HepG2 (cell line): ENCODE data around the gene EPB41L1. TPM values are rescaled to one million over a fixed set of nuclear protein-coding genes. Genes with fewer than 3 reads are reported as not detected.

Source experiments
- ELF1 ChIP-seq: sonication (generic); formaldehyde crosslinking; IDR thresholded peaks from 2 replicates; pipeline ENCODE4 v1.4.0; 2020; ENCODE audit warnings: missing genetic modification reagents
- HCFC1 ChIP-seq: fragments of 150-350 bp; IDR thresholded peaks from 2 replicates; pipeline ENCODE4 v1.6.1; 2014; ENCODE audit warnings: low read depth, low read length
- HOXA3 ChIP-seq: sonication (generic); formaldehyde crosslinking; IDR thresholded peaks from 2 replicates; pipeline ENCODE4 v1.5.0; 2020; ENCODE audit warnings: missing genetic modification reagents
- HOXD1 ChIP-seq: sonication (generic); formaldehyde crosslinking; IDR thresholded peaks from 2 replicates; pipeline ENCODE4 v1.5.0; 2020; ENCODE audit warnings: missing genetic modification reagents
- LRRFIP1 ChIP-seq: sonication (generic); formaldehyde crosslinking; conservative IDR thresholded peaks from 2 replicates; pipeline ENCODE4 v1.4.0; 2020; ENCODE audit warnings: missing genetic modification reagents
- MED13 ChIP-seq: sonication (generic); formaldehyde crosslinking; IDR thresholded peaks from 2 replicates; pipeline ENCODE4 v1.5.0; 2020; ENCODE audit warnings: missing genetic modification reagents
- MTA1 ChIP-seq: sonication (generic); formaldehyde crosslinking; IDR thresholded peaks from 2 replicates; pipeline ENCODE4 v1.4.0; 2020; ENCODE audit warnings: missing genetic modification reagents, mild to moderate bottlenecking, borderline replicate concordance
- NKX3-1 ChIP-seq: sonication (generic); formaldehyde crosslinking; IDR thresholded peaks from 2 replicates; pipeline ENCODE4 v1.5.0; 2020; ENCODE audit warnings: missing genetic modification reagents
- NONO ChIP-seq, 2 experiments: fragments of 450-650 bp in 1 of 2; sonication (generic) in 1 of 2; formaldehyde crosslinking in 1 of 2; IDR thresholded peaks in 1 of 2; conservative IDR thresholded peaks in 1 of 2; 2 replicates each; pipeline versions ENCODE4 v1.6.1 to v1.8.0; 2017 to 2022; ENCODE audit warnings: mild to moderate bottlenecking in 1 of 2, missing genetic modification reagents in 1 of 2, moderate library complexity in 1 of 2
- TEF ChIP-seq: sonication (generic); formaldehyde crosslinking; IDR thresholded peaks from 2 replicates; pipeline ENCODE4 v1.5.0; 2020; ENCODE audit warnings: missing genetic modification reagents
- TOE1 ChIP-seq: sonication (generic); formaldehyde crosslinking; IDR thresholded peaks from 2 replicates; pipeline ENCODE4 v1.4.0; 2020; ENCODE audit warnings: mild to moderate bottlenecking, missing genetic modification reagents
- ZFP82 ChIP-seq: sonication (generic); formaldehyde crosslinking; IDR thresholded peaks from 2 replicates; pipeline ENCODE4 v1.5.1; 2020; ENCODE audit warnings: mild to moderate bottlenecking, missing genetic modification reagents, borderline replicate concordance
- ZNF224 ChIP-seq: sonication (generic); formaldehyde crosslinking; IDR thresholded peaks from 2 replicates; pipeline ENCODE4 v1.5.0; 2020; ENCODE audit warnings: mild to moderate bottlenecking, missing genetic modification reagents
- ZNF263 ChIP-seq: sonication (generic); formaldehyde crosslinking; IDR thresholded peaks from 2 replicates; pipeline ENCODE4 v1.4.0; 2020; ENCODE audit warnings: missing genetic modification reagents
- ZNF274 ChIP-seq: sonication (generic); formaldehyde crosslinking; IDR thresholded peaks from 2 replicates; pipeline ENCODE4 v1.5.1; 2020; ENCODE audit warnings: mild to moderate bottlenecking, missing genetic modification reagents
- ZNF430 ChIP-seq: sonication (generic); formaldehyde crosslinking; IDR thresholded peaks from 2 replicates; pipeline ENCODE4 v1.9.0; 2021; ENCODE audit warnings: mild to moderate bottlenecking, missing genetic modification reagents
- ZNF496 ChIP-seq: sonication (generic); formaldehyde crosslinking; IDR thresholded peaks from 2 replicates; pipeline ENCODE4 v1.8.1; 2023; ENCODE audit warnings: mild to moderate bottlenecking, moderate library complexity, missing genetic modification reagents; ENCODE audit not compliant: insufficient replicate concordance
- ZNF598 ChIP-seq: sonication (generic); formaldehyde crosslinking; IDR thresholded peaks from 2 replicates; pipeline ENCODE4 v1.5.1; 2020; ENCODE audit warnings: mild to moderate bottlenecking, missing genetic modification reagents, borderline replicate concordance
- ZNF75D ChIP-seq: sonication (generic); formaldehyde crosslinking; IDR thresholded peaks from 2 replicates; pipeline ENCODE4 v1.8.1; 2023; ENCODE audit warnings: missing genetic modification reagents, mild to moderate bottlenecking, borderline replicate concordance
- ZNF776 ChIP-seq: sonication (generic); formaldehyde crosslinking; IDR thresholded peaks from 2 replicates; pipeline ENCODE4 v1.4.0; 2020; ENCODE audit warnings: mild to moderate bottlenecking, missing genetic modification reagents
- polyA plus RNA-seq, 8 experiments: library from polyadenylated mRNA; depleted of rRNA in 3 of 8; stranded (reverse) in 7 of 8; unstranded in 1 of 8; fragments of >200 nt; fragmentation: Illumina TruSeq in 4 of 8; extraction: Trizol in 4 of 8; gene quantifications; 2 replicates each; pipeline versions ENCODE4 v1.2.1 to v1.2.3, GENCODE V29; 2011 to 2016; ENCODE audit warnings: low read depth in 4 of 8, missing spikeins in 1 of 8, mixed read lengths in 1 of 8; ENCODE audit not compliant: insufficient read depth in 1 of 8
- total RNA-seq, 5 experiments: library from RNA; depleted of rRNA; stranded (reverse); fragments of >200 nt; fragmentation: Illumina TruSeq; extraction: Trizol; gene quantifications; 2 replicates each; pipeline ENCODE4 v1.2.3, GENCODE V29; 2016; ENCODE audit warnings: low read depth in 1 of 5
- TF ChIP-seq, protein P1 (sequence below): IDR thresholded peaks from 2 replicates; pipeline ENCODE4 v1.6.1; 2018; ENCODE audit warnings: missing genetic modification reagents, mild to moderate bottlenecking, missing compliant biosample characterization
- TF ChIP-seq, protein P2 (sequence below): sonication (generic); formaldehyde crosslinking; IDR thresholded peaks from 2 replicates; pipeline ENCODE4 v1.4.0; 2020; ENCODE audit warnings: missing genetic modification reagents
- TF ChIP-seq, protein P3 (sequence below): sonication (generic); formaldehyde crosslinking; IDR thresholded peaks from 2 replicates; pipeline ENCODE4 v1.8.0; 2022; ENCODE audit warnings: low read depth, missing genetic modification reagents
- TF ChIP-seq, protein P4 (sequence below): fragments of 450-650 bp; IDR thresholded peaks from 2 replicates; pipeline ENCODE4 v1.6.1; 2017

The EPB41L1 gene
- total and polyA plus RNA-seq, 2 of the 13 experiments (the other 11 are each of a cell fraction or from before 2014, with no cell fraction given), result 16.7 to 39.0 TPM

DNA sequence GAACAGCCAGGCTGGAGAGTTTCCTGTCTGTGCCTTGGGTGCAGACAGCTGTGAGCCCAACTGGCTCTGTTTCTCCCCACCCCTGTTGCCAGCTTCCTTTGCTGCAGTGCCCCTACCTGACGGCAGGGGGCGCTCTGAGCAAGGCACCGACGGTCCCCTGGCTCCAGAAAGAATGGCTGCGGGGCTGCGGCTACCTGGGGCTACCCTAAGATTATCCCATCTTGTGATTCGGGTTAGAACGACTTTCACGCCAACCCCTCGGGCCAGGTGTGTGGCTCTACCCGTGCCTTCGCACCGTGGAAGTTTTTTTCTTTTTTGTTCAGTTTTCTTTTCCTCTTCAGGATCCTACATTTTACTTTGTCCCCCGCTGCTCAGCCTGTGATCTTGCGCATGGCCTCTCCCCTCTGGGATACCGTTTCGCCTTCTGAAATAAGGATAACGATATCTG is 48.4 kb downstream of the EPB41L1 start (continued):
- no peak for TF ChIP-seq HOXA3 (CRISPR knock-in tag)
- no peak for TF ChIP-seq ZNF496 (CRISPR knock-in tag)
- TF ChIP-seq ZNF274 (CRISPR knock-in tag), result peak; percentile 60; the same call in 1 of the 2 replicates
- no peak for TF ChIP-seq MED13
- peak; percentile 63; the same call in 1 of the 2 replicates for TF ChIP-seq ZNF598
- TF ChIP-seq, protein P1, sequence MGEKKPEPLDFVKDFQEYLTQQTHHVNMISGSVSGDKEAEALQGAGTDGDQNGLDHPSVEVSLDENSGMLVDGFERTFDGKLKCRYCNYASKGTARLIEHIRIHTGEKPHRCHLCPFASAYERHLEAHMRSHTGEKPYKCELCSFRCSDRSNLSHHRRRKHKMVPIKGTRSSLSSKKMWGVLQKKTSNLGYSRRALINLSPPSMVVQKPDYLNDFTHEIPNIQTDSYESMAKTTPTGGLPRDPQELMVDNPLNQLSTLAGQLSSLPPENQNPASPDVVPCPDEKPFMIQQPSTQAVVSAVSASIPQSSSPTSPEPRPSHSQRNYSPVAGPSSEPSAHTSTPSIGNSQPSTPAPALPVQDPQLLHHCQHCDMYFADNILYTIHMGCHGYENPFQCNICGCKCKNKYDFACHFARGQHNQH (CRISPR knock-in tag), result no peak
- no peak for TF ChIP-seq NKX3-1 (CRISPR knock-in tag)
- TF ChIP-seq ZNF75D (CRISPR knock-in tag), result no peak
- TF ChIP-seq, protein P2, sequence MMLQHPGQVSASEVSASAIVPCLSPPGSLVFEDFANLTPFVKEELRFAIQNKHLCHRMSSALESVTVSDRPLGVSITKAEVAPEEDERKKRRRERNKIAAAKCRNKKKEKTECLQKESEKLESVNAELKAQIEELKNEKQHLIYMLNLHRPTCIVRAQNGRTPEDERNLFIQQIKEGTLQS (CRISPR knock-in tag), result peak; percentile 17; the same call in 1 of the 2 replicates
- TF ChIP-seq NONO (IDR thresholded peaks at IDR 0.05), result no peak
- no peak for TF ChIP-seq NONO (CRISPR knock-in tag; conservative IDR thresholded peaks at IDR 0.05)
- no peak for TF ChIP-seq TEF (CRISPR knock-in tag)
- no peak for TF ChIP-seq MTA1 (CRISPR knock-in tag)
- no peak for TF ChIP-seq ZNF224 (CRISPR knock-in tag)
- no peak for TF ChIP-seq ZNF430 (CRISPR knock-in tag)
- TF ChIP-seq, protein P3, sequence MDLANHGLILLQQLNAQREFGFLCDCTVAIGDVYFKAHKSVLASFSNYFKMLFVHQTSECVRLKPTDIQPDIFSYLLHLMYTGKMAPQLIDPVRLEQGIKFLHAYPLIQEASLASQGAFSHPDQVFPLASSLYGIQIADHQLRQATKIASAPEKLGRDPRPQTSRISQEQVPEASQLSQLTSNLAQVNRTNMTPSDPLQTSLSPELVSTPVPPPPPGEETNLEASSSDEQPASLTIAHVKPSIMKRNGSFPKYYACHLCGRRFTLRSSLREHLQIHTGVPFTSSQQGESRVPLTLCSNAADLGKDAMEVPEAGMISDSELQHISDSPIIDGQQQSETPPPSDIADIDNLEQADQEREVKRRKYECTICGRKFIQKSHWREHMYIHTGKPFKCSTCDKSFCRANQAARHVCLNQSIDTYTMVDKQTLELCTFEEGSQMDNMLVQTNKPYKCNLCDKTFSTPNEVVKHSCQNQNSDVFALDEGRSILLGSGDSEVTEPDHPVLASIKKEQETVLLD (CRISPR knock-in tag), result no peak
- no peak for TF ChIP-seq ELF1 (CRISPR knock-in tag)
- TF ChIP-seq TOE1, result no peak
- TF ChIP-seq ZNF263, result peak; percentile 21; the same call in 1 of the 2 replicates
- TF ChIP-seq HCFC1, result 0 out of 2 replicates have a peak, but pooled peaks have one; percentile 15
- TF ChIP-seq LRRFIP1 (CRISPR knock-in tag), result no peak
- no peak for TF ChIP-seq ZFP82 (CRISPR knock-in tag)
- no peak for TF ChIP-seq HOXD1 (CRISPR knock-in tag)
- TF ChIP-seq, protein P4, sequence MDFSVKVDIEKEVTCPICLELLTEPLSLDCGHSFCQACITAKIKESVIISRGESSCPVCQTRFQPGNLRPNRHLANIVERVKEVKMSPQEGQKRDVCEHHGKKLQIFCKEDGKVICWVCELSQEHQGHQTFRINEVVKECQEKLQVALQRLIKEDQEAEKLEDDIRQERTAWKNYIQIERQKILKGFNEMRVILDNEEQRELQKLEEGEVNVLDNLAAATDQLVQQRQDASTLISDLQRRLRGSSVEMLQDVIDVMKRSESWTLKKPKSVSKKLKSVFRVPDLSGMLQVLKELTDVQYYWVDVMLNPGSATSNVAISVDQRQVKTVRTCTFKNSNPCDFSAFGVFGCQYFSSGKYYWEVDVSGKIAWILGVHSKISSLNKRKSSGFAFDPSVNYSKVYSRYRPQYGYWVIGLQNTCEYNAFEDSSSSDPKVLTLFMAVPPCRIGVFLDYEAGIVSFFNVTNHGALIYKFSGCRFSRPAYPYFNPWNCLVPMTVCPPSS, result no peak
- TF ChIP-seq ZNF776 (CRISPR knock-in tag), result no peak
